SKM-1 (cell line): ENCODE data around the gene ZSCAN29.

Experiments
- DNase-seq: peaks from one replicate; lab custom pipeline; 2025; ENCODE audit not compliant: unreplicated experiment; lab: John Stamatoyannopoulos, UW

The ZSCAN29 gene

DNA sequence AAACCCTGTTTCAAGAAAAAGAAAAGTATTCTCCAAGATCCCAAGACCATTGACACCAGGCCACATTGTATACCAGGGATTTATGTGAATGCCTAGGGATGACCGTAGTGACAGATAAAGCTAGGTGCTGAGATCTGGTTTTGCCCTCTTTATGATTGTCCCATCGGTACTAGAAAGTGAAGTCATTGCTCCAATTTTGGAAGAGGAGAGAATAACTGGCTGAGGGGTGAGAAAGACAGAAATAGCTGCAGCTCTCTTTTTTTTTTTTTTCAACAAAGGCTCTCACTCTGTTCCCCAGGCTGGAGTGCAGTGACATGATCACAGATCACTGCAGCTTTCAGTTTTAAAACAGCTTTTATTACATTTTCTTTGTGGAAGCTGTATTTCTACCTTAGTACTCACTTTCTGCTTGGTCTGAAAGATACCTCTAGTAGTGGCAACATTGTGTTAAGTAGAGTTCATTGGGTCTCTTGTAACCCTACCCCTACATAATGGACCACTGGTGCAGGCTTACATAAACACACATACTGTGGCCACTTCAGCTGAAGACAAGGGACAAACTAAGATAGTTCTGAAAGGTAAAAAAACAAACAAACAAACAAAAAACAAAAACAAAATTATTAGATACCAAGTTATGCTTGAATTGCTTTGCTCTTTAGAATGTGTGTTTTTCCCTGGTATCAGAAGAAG is 18.0 kb downstream of the ZSCAN29 start:
- no peak for DNase-seq

DNA sequence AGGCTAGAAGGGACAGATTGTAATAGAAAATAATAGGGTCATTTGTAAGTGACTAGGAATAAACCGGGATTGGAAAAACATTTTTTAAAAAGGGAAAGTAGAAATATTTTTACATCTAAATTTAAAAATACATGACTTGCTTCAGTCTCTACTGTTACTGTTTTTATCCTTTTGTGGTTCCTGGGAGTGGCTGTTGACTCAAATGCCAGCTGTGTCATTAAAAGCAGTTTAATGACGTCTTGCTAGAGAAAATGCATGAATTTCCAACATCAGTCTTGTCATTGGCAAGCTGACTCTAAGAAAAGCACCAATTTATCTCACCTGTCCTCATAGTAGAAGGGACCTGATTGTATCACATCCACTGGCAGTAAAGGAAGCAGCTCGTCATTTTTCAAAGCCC is 23.7 kb downstream of the ZSCAN29 start:
- DNase-seq, result no peak

DNA sequence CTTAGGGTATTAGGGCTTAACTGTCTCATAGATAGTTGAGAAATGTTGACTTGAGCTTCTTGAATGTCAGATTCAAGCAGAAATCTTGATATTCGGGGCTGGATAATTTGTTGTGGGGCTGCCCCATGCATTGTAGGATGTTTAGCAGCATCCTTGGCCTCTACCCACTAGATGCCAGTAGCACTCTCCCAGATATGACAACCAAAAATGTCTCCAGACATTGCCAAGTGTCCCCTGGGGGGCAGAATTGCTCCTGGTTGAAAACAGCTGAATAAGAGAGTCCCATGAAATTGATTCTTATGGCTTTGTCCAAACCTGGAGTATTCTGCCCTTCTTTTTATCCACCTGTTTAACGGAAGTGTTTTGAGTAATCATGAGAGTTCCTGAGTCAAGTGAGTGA is 24.5 kb downstream of the ZSCAN29 start:
- no peak for DNase-seq

DNA sequence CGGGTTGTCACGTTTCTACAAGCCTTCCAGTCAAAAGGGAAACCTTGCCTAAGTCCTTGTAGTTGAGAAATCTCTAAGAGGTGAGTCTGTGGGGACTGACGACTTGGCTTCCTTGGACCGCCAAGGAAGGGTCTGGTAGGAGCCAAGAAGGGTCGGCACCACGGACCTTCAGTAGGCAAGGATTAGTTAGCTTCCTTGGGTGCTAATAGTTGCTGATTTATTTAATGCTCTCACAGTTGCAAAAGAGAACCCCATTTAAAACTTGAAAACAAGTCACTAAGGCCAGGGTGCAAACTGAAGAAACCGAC is 40.1 kb downstream of the ZSCAN29 start:
- no peak for DNase-seq

DNA sequence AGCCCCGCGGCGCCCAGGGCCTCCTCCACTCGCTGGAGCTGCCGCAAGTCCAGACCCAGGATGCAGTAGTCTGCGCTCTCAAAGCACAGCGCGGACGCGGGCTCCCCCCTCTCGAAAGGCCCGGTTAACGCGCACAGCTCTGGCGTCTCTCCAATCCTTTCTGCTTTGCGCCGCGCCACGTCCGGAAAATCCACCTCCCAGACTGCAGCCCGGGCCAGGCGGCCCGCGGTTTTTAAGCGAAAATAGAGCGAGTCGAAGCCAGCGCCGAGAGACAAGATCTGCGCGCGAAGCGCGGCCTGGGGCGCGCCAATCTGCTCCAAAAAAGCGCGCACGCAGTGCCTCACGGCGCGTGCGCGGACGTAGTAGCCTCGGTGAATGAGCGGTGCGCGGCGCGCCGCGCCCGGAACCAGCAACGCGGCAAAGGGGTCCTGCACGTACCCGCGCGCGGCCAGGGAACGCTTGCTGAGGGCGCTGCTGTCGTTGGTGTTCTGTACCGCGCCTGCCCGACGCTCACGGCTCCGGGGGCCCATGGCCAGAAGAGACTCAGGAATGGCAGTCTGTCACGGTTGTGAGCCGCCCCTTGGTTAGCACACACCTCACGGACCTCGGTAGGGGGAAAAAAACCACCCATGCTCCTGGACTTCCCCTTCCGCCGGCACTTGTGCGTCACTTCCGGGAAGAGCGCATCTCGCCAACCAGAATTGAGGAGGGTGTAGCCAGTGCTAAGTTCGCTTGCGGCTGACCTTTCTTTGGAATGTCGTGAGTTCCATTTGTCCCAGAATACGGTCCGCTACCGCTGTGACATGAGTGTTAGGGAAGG is 40.7 kb downstream of the ZSCAN29 start, which contains the start of gene LCMT2:
Gene LCMT2, minus strand, starts transcription at position 614 of the 820 bp plus-strand sequence. Its CDS starts 84 bp downstream, at position 530.
- peak; percentile 91 for DNase-seq

DNA sequence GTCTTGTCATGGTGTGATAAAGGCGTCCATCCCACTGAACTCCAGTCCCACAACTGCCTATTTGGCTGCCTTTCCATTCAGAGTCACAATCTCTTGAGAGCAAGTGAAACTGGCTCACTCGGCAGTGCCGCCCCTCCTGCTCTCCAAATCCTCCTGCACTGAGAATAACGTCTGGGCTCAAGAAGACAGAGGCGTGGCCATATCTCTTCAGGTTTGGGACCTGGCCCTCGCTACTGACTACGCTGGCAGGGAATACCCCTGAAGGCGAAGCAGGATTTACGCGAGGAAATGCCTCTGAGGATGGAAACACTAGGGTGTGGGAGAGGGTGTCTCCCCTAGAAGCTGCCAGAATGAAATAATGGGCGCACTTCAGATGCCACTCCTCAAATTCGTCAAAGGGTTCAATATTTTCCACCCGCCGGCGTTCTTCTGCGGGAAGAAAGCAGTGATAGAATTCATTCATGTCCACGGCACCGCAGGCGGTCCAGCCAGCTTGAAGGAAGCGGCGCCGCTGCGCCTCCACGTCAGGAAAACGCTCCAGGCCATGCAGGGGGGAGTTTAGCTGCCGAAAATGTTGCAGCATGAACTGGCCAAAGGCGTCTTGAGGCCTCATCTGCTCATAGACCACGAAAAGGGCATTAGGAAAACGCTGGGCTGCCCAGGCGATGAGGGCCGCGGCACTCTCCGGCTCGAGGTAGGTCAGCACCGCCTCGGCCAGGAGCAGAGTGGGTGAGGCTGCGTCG is 41.5 kb downstream of the ZSCAN29 start:
- DNase-seq, result no peak

DNA sequence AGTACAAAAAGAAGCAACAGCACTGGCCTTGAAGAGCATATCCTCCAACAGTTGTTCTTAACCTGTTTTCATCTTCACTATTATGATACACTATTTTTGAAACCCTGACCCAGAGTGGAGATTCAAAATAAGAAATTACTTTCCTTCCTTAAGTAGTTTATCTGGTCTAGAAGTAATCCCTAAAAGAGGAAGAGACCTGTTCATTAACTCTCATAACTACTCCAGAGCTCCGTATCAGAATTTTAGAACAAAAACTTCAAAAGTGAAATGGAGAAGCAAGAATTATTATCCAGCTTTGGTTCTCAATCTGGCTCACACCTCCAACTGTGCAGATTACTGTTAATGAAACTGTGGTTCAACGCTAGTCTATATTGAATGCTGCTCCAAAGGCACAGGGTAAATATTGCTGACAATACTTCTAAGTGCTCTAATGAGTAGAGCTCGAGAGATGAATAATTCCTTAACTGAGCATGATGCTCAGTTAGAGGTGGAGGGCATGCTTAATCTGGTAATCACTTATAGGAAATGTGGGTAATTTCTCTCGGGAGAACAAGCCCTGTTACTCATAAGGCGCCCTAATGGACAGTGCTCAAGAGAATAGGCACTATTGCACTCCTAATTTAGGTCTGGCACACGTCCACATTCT is 45.7 kb downstream of the ZSCAN29 start:
- no peak for DNase-seq

DNA sequence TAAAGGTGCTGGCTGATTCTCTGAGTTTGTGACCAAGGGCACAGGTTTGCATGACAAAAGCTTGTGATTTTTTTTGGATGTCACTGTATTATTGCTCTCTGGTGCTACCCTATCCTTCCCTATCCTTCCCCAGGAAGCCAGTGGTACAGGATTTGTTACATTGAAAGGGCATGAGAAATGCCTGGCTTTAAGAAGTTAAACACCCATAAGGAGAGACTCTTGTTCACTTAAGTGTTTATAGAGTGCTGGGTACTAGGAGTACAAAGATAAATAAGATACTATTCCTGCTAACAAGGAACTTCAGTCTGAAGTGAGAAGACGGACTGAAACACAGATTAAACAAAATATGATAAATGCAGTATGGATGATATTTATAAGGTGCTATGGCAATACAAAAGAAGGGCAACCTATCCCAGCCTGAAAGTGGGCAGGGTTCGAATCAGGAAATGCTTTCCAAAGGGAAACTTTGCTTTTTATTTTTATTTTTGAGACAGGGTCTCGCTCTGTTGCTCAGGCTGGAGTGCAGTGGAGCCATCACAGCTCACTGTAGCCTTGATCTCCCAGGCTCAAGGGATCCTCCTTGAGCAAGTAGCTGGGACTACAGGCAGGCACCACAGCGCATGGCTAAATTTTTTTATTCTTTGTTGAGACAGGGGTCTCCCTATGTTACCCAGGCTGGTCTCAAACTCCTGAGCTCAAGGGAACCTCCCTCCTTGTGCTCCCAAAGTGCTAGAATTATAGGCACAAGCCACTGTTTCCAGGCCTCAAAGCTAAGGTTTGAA is 51.7 kb downstream of the ZSCAN29 start:
- DNase-seq, result no peak

DNA sequence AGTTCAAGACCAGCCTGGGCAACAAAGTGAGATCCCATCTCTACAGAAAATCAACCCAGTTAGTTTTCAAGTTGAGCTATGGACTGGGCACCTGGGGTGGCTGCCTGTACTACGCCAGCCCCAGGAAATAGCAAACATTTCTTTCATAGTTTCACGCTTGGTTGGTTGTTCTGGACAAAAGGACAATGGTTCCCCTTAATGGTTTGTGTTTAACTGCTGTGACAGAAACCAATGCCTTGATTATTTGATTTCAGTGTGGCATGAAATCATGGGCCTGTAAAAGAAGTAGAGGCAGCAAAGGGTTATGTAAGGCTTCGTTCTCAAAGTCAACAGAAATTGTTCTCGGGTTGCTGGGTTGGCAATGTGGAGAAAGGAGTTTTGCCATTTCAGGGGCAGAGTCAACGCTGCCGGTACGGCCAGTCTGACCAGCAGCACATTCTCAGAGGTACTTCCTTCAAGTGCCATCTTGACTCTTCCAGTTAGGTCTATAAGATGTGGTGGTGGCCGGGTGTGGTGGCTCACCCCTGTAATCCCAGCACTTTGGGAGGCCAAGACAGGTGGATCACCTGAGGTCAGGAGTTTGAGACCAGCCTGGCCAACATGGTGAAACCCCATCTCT is 53.2 kb downstream of the ZSCAN29 start:
- DNase-seq, result no peak

DNA sequence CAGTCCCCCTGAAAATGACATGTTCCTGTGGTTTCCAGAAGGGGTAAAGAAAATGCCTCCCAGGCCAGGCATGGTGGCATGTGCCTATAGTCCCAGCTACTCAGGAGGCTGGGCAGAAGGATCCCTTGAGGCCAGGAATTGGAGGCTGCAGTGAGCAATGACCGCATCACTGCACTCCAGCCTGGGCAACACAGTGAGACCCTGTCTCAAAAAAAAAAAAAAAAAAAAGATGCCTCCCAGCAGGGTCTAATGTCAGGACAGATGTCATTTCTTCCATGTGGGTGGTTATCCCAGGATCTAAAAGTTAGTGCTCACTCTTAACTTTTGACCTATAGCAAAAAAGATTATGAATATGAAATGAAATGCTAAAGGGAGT is 53.9 kb downstream of the ZSCAN29 start:
- no peak for DNase-seq

DNA sequence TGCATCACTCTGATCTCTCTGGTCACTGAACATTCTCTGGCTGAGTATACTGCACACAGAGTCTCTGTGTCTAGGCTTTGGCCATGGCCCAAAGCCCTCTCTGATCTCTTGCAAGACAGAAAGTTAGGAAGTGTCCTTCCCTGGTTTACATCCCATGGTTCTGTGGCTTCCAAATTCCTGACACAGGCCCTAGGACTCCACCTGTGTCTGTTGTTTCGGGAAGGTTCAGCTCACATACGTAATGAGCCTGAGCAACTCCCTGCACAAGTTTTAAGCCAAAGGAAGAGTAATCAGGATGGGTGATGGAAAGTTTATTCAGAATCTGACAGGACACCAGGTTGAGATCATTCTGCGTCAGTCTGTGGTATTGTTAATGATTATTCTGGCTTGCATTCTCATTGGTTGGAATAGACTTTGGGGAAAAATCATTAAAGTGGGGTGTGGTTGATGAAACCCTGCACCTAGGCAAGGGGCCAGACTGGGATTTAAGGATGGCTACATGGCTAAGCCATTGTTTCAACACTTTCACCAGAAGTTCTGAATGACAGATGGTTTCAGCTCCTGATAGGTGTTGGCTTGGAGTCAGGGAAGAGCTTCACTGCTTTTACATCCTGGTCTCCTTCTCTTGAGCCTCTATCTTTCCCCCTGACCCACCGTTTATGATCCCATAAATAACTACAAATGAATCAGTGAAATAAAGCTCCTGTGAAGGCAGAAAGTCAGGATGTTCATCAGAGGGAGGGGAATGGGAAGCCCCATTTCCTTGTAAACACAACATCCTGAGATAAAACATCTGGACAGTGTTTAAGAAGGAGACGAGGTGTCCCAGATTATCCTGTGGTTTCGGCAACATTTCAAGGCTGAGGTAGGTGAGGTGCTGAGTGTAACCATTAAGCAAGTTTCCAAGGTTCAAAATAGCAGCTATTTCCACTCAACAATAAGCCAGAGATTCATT is 54.5 kb downstream of the ZSCAN29 start:
- DNase-seq, result no peak

DNA sequence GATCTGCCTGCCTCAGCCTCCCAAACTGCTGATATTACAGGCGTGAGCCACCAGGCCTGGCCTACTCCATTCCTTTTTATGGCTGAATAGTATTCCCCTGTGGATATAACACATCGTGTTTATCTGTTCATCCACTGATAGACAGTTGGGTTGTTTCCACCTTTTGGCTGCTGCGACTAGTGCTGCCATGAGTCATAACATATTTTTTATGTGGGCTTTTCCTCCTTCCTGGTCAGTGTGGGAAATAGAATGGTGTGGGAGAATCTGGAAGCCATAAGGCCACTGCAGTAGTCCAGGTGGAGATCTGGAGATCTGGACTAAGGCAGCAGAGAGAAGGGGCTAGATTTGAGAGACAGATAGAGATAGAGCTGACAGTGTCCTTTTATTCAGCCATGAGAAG is 56.7 kb downstream of the ZSCAN29 start:
- no peak for DNase-seq

DNA sequence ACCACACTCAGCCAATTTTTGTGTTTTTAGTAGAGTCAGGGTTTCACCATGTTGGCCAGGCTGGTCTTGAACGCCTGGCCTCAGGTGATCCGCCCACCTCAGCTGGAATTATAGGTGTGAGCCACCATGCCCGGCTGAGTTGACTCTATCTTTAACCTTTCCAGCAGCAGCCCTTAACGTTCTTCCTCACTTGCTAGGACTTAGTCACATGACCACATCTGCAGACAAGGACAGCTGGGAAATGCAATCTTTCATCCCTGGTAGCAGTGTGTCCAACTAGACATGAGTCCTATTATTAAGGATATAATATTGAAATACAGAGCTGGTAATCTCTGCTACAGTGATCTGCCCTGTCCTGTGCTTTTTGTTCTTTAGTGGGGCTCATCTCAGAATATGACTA is 58.5 kb downstream of the ZSCAN29 start:
- DNase-seq, result no peak
